ENCODE results near the gene KIAA1958. TPM values are rescaled to one million over a fixed set of nuclear protein-coding genes. Genes with fewer than 3 reads are reported as not detected.

KIAA1958 gene
- total RNA-seq, 1 donor from 2014 or later: 4.9 TPM

DNA sequence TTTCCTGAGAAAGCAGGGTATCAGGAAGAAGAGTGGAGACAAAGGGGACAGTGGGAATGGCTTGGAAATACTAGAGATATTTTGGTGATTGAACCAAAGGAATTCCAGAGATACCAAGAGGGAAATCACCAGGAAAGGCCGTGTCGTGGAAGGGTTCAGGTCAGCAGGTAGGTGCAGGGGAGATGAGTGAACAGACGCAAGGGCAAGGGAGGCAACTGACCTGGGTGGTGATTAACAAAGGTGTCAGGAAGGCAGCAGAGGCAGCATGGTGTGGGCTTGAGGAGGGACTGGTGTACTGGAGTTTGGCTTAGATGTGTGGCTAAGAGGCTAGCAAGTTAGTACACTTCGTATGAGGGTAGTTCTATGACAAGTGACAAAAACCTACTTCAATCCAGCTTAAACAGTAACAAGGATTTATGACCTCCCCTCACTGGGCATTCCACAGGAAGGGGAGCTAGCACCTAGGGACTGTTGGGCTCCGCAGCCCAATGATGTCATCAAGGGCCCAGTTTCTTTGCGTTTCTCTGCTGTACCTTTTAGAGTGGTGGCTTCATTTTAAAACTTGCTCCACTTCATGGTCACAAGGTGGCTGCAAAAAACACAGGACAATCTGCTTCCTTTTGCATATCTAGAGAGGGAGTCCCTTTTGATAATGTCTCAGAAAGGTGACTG is 194.2 kb downstream of the KIAA1958 start:
- intact Hi-C loops (cut with micrococcal nuclease): loop anchor here (5.0 kb wide), 1 partner anchor 334 kb away; no protein-coding TSS in a partner anchor
- ATAC-seq: no peak
- no peak for DNase-seq

GRCh38 chr9:112689161-112689740 is 202.6 kb downstream of the KIAA1958 start:
- intact Hi-C loops (cut with micrococcal nuclease): no loop called here
- DNase-seq (no peak), ATAC-seq (no peak)

GRCh38 chr9:112694706-112695555 is 208.3 kb downstream of the KIAA1958 start:
- no peak for DNase-seq
- intact Hi-C loops (cut with micrococcal nuclease): no loop called here
- no peak for ATAC-seq

DNA sequence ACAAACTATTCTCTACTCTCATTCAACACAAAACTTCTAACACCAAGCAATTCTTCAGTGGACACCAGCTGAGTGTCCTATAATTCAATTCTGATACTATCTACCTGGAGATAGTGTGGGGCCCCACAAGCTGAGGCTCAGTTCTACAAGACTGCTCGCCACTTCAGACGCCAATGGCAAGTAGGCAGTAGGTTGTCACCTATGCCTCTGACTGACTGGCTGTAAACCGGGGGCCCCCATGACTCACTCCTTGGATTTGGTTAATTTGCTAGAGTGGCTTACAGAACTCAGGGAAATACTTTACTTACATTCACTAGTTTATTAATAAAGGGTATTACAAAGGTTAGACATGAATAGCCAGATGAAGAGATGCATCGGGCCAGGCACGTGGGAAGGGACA is 209.8 kb downstream of the KIAA1958 start:
- ATAC-seq (no peak), DNase-seq (no peak)
- intact Hi-C loops (cut with micrococcal nuclease): no loop called here

DNA sequence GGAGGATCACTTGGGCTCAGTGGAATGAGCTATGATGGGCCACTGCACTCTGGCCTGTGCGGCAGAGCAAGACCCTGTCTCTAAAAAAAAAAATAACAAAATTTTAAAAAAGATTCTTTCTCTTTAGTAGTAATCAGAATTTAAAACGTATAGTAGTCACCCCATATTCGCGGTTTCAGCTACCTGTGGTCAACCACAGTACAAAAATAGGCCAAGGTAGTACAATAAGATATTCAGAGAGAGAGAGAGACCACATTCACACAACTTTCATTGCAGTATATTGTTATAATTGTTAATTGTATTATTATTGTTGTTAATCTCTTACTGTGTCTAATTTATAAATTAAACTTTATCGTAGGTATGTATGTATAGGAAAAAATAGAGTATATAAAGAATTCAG is 212.6 kb downstream of the KIAA1958 start:
- DNase-seq (no peak), ATAC-seq (no peak)
- intact Hi-C loops (cut with micrococcal nuclease): no loop called here

GRCh38 chr9:112700085-112700484 is 213.5 kb downstream of the KIAA1958 start:
- ATAC-seq: no peak

DNA sequence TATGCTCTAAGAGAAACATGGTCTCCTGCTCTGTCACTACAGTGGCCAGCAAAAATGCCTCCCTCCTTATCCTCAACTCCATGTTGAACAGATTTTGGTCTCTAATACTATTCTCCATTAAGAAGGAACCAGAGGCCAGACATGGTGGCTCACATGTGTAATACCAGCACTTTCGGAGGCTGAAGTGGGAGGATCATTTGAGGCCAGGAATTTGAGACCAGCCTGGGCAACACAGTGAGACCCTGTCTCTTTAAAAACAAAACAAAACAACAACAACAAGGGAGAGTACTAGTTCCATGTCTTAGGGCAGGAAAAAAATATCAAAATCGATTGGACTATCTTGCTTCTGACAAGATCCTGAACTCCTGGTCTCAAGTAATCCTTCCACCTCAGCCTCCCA is 216.7 kb downstream of the KIAA1958 start:
- ATAC-seq: no peak
- DNase-seq: no peak
- intact Hi-C loops (cut with micrococcal nuclease): no loop called here

More at GRCh38 chr9:112700085-112700484, 213.5 kb downstream of the KIAA1958 start:
- intact Hi-C loops (cut with micrococcal nuclease): no loop called here
- no peak for DNase-seq

DNA sequence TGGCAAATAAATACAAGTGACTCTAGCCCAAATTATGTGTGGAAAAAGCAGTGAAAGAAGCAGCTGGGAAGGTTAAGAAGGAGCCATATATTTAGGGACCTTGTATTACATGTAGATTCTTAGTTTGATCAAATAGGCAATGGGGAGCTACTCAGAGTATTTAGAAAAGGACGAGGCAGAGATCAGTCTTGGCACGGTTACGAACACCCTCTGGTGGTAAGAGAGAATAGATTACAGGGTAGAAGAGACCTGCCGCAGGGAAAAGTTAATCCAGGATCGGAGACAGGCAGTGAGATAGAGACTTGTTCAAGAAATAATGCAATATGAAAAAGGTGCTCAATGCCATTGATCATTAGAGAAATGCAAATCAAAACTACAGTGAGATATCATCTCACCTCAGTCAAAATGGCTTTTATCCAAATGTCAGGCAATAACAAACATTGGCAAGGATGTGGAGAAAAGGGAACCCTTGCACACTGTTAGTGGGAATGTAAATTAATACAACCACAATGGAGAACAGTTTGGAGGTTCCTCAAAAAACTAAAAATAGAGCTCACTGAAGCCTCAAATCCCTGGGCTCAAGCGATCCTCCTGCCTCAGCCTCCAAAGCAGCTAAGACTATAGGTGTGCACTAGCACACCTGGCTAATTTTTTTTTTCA is 219.3 kb downstream of the KIAA1958 start:
- intact Hi-C loops (cut with micrococcal nuclease): no loop called here

GRCh38 chr9:112711050-112711689 is 224.5 kb downstream of the KIAA1958 start:
- peak; percentile 41 for ATAC-seq
- no peak for DNase-seq
- intact Hi-C loops (cut with micrococcal nuclease): no loop called here

More for the DNA sequence above, 219.3 kb downstream of the KIAA1958 start:
- ATAC-seq (peak; percentile 73), DNase-seq (no peak)

DNA sequence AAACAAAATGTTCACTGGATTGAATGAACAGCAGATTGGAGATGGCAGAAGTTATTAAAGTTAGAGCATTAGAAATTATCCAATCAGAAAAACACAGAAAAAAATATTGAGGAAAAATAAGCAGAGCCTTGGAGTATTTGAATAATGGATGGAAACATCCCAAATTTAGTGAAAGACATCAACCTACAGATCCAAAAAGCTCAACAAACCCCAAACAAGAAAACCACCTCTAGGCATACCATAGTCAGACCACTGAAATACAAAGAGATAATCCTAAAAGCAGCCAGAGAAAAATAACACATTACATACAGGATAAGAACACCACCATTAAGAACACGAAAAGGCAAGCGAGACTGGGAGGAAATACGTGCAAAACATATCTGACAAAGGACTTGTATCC is 226.1 kb downstream of the KIAA1958 start:
- ATAC-seq (no peak), DNase-seq (no peak)
- intact Hi-C loops (cut with micrococcal nuclease): no loop called here

GRCh38 chr9:112717661-112718331 is 231.2 kb downstream of the KIAA1958 start, which contains the start of gene INIP:
Gene INIP, minus strand, starts transcription at chr9:112718117. Its CDS starts 1,632 bp downstream, at chr9:112716485.
- intact Hi-C loops (cut with micrococcal nuclease): no loop called here
- DNase-seq (peak; percentile 98), ATAC-seq (peak; percentile 99)

Other genes with a start within 250 kb of the KIAA1958 start
- 19.4 TPM for gene PTBP3, start 153.2 kb upstream of the KIAA1958 start, total RNA-seq
- 284 TPM for gene HSDL2, start 106.7 kb upstream of the KIAA1958 start, total RNA-seq
- 15.1 TPM for gene INIP, start 231.3 kb downstream of the KIAA1958 start, total RNA-seq